ENCODE measurements around the gene DNAJC4. TPM values are rescaled to one million over a fixed set of nuclear protein-coding genes. Genes with fewer than 3 reads are reported as not detected.

Gene DNAJC4
- total RNA-seq, 1 experiment from 2014 or later, result 24.2 TPM

DNA sequence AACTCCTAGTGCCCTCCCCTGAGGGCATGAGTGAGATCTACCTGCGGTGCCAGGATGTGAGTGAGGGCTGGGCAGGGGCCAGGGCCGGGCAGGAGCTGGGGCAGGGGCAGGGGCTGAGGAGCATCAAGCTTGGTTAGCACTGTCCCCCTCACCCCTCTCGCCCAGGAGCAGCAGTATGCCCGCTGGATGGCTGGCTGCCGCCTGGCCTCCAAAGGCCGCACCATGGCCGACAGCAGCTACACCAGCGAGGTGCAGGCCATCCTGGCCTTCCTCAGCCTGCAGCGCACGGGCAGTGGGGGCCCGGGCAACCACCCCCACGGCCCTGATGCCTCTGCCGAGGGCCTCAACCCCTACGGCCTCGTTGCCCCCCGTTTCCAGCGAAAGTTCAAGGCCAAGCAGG, 10.1 kb upstream of the DNAJC4 start:
- Histone ChIP-seq H2AFZ (ENCODE audit: low read length) (no peak overlapping the region), H3K9me3 (ENCODE audit: control insufficient read depth, low read depth, low read length) (no peaks in the 10 kb centered on the region), H3K4ac (ENCODE audit: low read depth, low read length) (no peak overlapping the region), H3K14ac (ENCODE audit: insufficient read depth, low read length) (no peak overlapping the region), H3K27ac (ENCODE audit: insufficient read length, low read depth, low read length) (no peak overlapping the region), H2BK15ac (ENCODE audit: low read depth, low read length) (no peak overlapping the region), H4K8ac (replicated peaks; ENCODE audit: insufficient read length, low read depth, low read length) (no peak overlapping the region), H2AK5ac (ENCODE audit: insufficient read length, low read length) (no peak overlapping the region), H3T11ph (ENCODE audit: low read length) (no peak overlapping the region), H2BK5ac (ENCODE audit: insufficient read length, low read length) (no peak overlapping the region), H2BK12ac (ENCODE audit: insufficient read length, low read depth, low read length) (no peak overlapping the region), H4K5ac (ENCODE audit: insufficient read length, low read depth, low read length) (no peak overlapping the region), H3K23me2 (ENCODE audit: insufficient read length, low read depth, low read length, poor library complexity, severe bottlenecking) (no peaks in the 10 kb centered on the region), H3K79me1 (ENCODE audit: insufficient read depth, low read depth, low read length, poor library complexity, severe bottlenecking) (no peaks in the 10 kb centered on the region), H2BK20ac (ENCODE audit: low read depth, low read length, poor library complexity, severe bottlenecking) (no peak overlapping the region), H3K4me1 (ENCODE audit: insufficient read depth, low read length) (no peaks in the 10 kb centered on the region), H4K20me1 (ENCODE audit: control insufficient read depth, insufficient read depth, insufficient read length) (no peaks in the 10 kb centered on the region), H3K56ac (ENCODE audit: insufficient read length, low read depth, low read length) (no peak overlapping the region), H3K4me2 (ENCODE audit: insufficient read depth, insufficient read length, low read length) (no peak overlapping the region), H3K18ac (ENCODE audit: insufficient read length, low read depth, low read length) (no peak overlapping the region), H3K23ac (ENCODE audit: insufficient read length, low read depth, low read length) (no peak overlapping the region), H3K27me3 (ENCODE audit: insufficient read depth, low read length) (no peaks in the 10 kb centered on the region), H3K79me2 (ENCODE audit: insufficient read depth, low read length) (no peaks in the 10 kb centered on the region), H2BK120ac (ENCODE audit: low read depth, low read length, poor library complexity, severe bottlenecking) (no peak overlapping the region), H3K9ac (ENCODE audit: extremely low read depth, insufficient read length, low read length) (no peak overlapping the region), H4K91ac (ENCODE audit: insufficient read length, low read depth, low read length) (no peak overlapping the region)
- no peak for DNase-seq
- peak overlapping the region in 1 of 3 experiments; percentile 28; a peak in 1 of 7 replicates for H3K27ac Mint-ChIP-seq
- peaks cover 0 to 39% (median 17%) of the 10 kb centered on the region in 3 experiments; a peak in 5 of 7 replicates for H3K36me3 Mint-ChIP-seq (ENCODE audit: insufficient read depth in 1 of 3, low read depth in 3 of 3)
- TF ChIP-seq, protein P1, sequence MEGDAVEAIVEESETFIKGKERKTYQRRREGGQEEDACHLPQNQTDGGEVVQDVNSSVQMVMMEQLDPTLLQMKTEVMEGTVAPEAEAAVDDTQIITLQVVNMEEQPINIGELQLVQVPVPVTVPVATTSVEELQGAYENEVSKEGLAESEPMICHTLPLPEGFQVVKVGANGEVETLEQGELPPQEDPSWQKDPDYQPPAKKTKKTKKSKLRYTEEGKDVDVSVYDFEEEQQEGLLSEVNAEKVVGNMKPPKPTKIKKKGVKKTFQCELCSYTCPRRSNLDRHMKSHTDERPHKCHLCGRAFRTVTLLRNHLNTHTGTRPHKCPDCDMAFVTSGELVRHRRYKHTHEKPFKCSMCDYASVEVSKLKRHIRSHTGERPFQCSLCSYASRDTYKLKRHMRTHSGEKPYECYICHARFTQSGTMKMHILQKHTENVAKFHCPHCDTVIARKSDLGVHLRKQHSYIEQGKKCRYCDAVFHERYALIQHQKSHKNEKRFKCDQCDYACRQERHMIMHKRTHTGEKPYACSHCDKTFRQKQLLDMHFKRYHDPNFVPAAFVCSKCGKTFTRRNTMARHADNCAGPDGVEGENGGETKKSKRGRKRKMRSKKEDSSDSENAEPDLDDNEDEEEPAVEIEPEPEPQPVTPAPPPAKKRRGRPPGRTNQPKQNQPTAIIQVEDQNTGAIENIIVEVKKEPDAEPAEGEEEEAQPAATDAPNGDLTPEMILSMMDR (conservative IDR thresholded peaks at IDR 0.05), result no peak
- no peak overlapping the region for H3K4me3 Mint-ChIP-seq
- no CpG with 5 or more reads among the region's 17 CpGs for WGBS (ENCODE audit: extremely low coverage, insufficient read length, low lambda C conversion rate)
- H3K4me1 Mint-ChIP-seq, result peaks cover 6 to 9% of the 10 kb centered on the region in 2 experiments
- H3K27me3 Mint-ChIP-seq (ENCODE audit: low read depth), result no peaks in the 10 kb centered on the region; the same call in 1 of the 2 replicates
- H3K9me3 Mint-ChIP-seq, result no peaks in the 10 kb centered on the region

All from H9 (cell line).